ENCODE results near the gene SIRPA. TPM values are rescaled to one million over a fixed set of nuclear protein-coding genes. Genes with fewer than 3 reads are reported as not detected.

Gene SIRPA
- total and polyA plus RNA-seq, 2 of the 4 experiments (the other 2 are of a cell fraction) = 9.9 to 40.2 TPM

GRCh38 chr20:1897965-1898464 lies 2.8 kb downstream of the SIRPA start:
- H3K27me3 ChIP-seq (ENCODE audit: control insufficient read depth, insufficient read depth, low read length) = no peaks in the 10 kb centered on the region
- ATAC-seq (ENCODE audit: low read depth) = no peak
- H4K20me1 ChIP-seq (ENCODE audit: insufficient read depth, low read length) = peaks cover 25% of the 10 kb centered on the region
- no peak overlapping the region for H3K18ac ChIP-seq (ENCODE audit: low read depth, low read length)
- H3K23ac ChIP-seq (ENCODE audit: low read depth, low read length) = 0 out of 2 replicates have a peak overlapping the region, but pooled peaks have one; percentile 50
- no peak overlapping the region for H3K9ac ChIP-seq (ENCODE audit: low read depth, low read length)
- DNase-seq = no peak
- no peak overlapping the region for H3K14ac ChIP-seq (replicated peaks; ENCODE audit: low read depth, low read length)
- H3K9me3 ChIP-seq (ENCODE audit: control insufficient read depth, insufficient read depth, low read length) = no peaks in the 10 kb centered on the region
- dilution Hi-C loops (cut with HindIII; ENCODE audit: low sequenced_read_pairs, unreplicated experiment) (no loop called here), intact Hi-C loops (cut with micrococcal nuclease) (loop anchor here (5.0 kb wide), 1 partner anchor 136 kb away; no protein-coding TSS in a partner anchor), in situ Hi-C loops (cut with MboI; ENCODE audit: low sequenced_read_pairs) (no loop called here)
- H2BK5ac ChIP-seq (ENCODE audit: low read depth, low read length, poor library complexity, severe bottlenecking) = no peak overlapping the region
- WGBS, 2 experiments (ENCODE audit: extremely low coverage in 2 of 2, insufficient read length in 1 of 2) = 60% methylated on average over 1 of the region's 11 CpGs; no CpG with 5 or more reads in 1 of the 2 experiments
- ChIA-PET CTCF (no interaction called here), POLR2A (ENCODE audit: unreplicated experiment) (no interaction called here)
- H3K4me1 ChIP-seq (ENCODE audit: control insufficient read depth, insufficient read depth, low read length) = peaks cover 22% of the 10 kb centered on the region
- H2AK9ac ChIP-seq (replicated peaks; ENCODE audit: low read depth, low read length, poor library complexity) = no peak overlapping the region
- 0 out of 4 replicates have a peak overlapping the region, but pooled peaks of 1 of the 2 experiments have one; percentile 10 for H4K8ac ChIP-seq (ENCODE audit: low read depth in 2 of 2, low read length in 2 of 2)
- TF ChIP-seq BHLHE40 (IDR thresholded peaks at IDR 0.05; ENCODE audit: low read depth, low read length) = no peak
- no peak for TF ChIP-seq MAFK (IDR thresholded peaks at IDR 0.05; ENCODE audit: low read depth, low read length)
- TF ChIP-seq RAD21 (IDR thresholded peaks at IDR 0.05; ENCODE audit: low read length) = no peak
- no peak for TF ChIP-seq CEBPB (IDR thresholded peaks at IDR 0.05; ENCODE audit: low read depth, low read length)
- no peak for TF ChIP-seq RCOR1 (IDR thresholded peaks at IDR 0.05; ENCODE audit: insufficient replicate concordance, low read length)
- TF ChIP-seq POLR2A (IDR thresholded peaks at IDR 0.05; ENCODE audit: low read depth, low read length) = no peak
- TF ChIP-seq, protein P1, sequence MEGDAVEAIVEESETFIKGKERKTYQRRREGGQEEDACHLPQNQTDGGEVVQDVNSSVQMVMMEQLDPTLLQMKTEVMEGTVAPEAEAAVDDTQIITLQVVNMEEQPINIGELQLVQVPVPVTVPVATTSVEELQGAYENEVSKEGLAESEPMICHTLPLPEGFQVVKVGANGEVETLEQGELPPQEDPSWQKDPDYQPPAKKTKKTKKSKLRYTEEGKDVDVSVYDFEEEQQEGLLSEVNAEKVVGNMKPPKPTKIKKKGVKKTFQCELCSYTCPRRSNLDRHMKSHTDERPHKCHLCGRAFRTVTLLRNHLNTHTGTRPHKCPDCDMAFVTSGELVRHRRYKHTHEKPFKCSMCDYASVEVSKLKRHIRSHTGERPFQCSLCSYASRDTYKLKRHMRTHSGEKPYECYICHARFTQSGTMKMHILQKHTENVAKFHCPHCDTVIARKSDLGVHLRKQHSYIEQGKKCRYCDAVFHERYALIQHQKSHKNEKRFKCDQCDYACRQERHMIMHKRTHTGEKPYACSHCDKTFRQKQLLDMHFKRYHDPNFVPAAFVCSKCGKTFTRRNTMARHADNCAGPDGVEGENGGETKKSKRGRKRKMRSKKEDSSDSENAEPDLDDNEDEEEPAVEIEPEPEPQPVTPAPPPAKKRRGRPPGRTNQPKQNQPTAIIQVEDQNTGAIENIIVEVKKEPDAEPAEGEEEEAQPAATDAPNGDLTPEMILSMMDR (conservative IDR thresholded peaks at IDR 0.05; ENCODE audit: low read depth, low read length) = no peak
- TF ChIP-seq, protein P2, sequence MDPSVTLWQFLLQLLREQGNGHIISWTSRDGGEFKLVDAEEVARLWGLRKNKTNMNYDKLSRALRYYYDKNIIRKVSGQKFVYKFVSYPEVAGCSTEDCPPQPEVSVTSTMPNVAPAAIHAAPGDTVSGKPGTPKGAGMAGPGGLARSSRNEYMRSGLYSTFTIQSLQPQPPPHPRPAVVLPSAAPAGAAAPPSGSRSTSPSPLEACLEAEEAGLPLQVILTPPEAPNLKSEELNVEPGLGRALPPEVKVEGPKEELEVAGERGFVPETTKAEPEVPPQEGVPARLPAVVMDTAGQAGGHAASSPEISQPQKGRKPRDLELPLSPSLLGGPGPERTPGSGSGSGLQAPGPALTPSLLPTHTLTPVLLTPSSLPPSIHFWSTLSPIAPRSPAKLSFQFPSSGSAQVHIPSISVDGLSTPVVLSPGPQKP (IDR thresholded peaks at IDR 0.05; ENCODE audit: borderline replicate concordance, low read depth, low read length) = no peak
- no peak for TF ChIP-seq MAZ (IDR thresholded peaks at IDR 0.05; ENCODE audit: borderline replicate concordance, low read depth, low read length)
- no peak for TF ChIP-seq FOS (IDR thresholded peaks at IDR 0.05; ENCODE audit: low read depth, low read length)
- TF ChIP-seq, protein P3, sequence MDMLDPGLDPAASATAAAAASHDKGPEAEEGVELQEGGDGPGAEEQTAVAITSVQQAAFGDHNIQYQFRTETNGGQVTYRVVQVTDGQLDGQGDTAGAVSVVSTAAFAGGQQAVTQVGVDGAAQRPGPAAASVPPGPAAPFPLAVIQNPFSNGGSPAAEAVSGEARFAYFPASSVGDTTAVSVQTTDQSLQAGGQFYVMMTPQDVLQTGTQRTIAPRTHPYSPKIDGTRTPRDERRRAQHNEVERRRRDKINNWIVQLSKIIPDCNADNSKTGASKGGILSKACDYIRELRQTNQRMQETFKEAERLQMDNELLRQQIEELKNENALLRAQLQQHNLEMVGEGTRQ (IDR thresholded peaks at IDR 0.05; ENCODE audit: low read depth, low read length) = no peak
- no peak for TF ChIP-seq CHD1 (IDR thresholded peaks at IDR 0.05; ENCODE audit: low read depth, low read length)
- no peak for TF ChIP-seq MXI1 (IDR thresholded peaks at IDR 0.05; ENCODE audit: borderline replicate concordance, low read depth, low read length)
- TF ChIP-seq NFE2L2 (IDR thresholded peaks at IDR 0.05; ENCODE audit: low read depth, low read length) = no peak
- H2BK120ac ChIP-seq (ENCODE audit: low read depth, low read length) = no peak overlapping the region
- H3K79me1 ChIP-seq (ENCODE audit: low read depth in 1 of 2, low read length in 2 of 2) = peaks cover 44 to 65% of the 10 kb centered on the region in 2 experiments
- no peak overlapping the region for H4K91ac ChIP-seq (ENCODE audit: insufficient read depth, low read depth, low read length)
- H2BK20ac ChIP-seq (ENCODE audit: low read depth, low read length) = no peak overlapping the region
- H4K5ac ChIP-seq (ENCODE audit: low read depth, low read length) = no peak overlapping the region
- peaks cover 3% of the 10 kb centered on the region; the same call in 1 of the 2 replicates for H3K9me1 ChIP-seq (ENCODE audit: insufficient read depth, low read length)
- no peak overlapping the region; the same call in 1 of the 2 replicates for H2AK5ac ChIP-seq (ENCODE audit: low read depth, low read length)
- H3K56ac ChIP-seq (ENCODE audit: extremely low read depth, insufficient read depth, low read length) = no peak overlapping the region
- no peak overlapping the region for H3K4me3 ChIP-seq (ENCODE audit: insufficient read depth, low read depth, low read length)
- BruUV-seq (replicated peaks) = no TSS peak
- H2AFZ ChIP-seq (replicated peaks; ENCODE audit: low read length, poor library complexity) = no peak overlapping the region
- H2BK15ac ChIP-seq (ENCODE audit: low read depth, low read length) = no peak overlapping the region
- H3K27ac ChIP-seq (ENCODE audit: insufficient read depth, low read length) = no peak overlapping the region
- no peak overlapping the region; the same call in 1 of the 2 replicates for H3K4me2 ChIP-seq (ENCODE audit: low read depth, low read length)
- no peak overlapping the region for H3K4ac ChIP-seq (ENCODE audit: low read depth, low read length)
- peaks cover 6% of the 10 kb centered on the region for H3K36me3 ChIP-seq (ENCODE audit: control insufficient read depth, insufficient read depth, low read length)
